SU-DHL-6 (cell line): ENCODE data around the gene NDUFB10.

Experiments
- CTCF ChIP-seq: fragments of 200-600 bp; sonication (generic); IDR thresholded peaks from one replicate; pipeline ENCODE4 v1.5.1; 2017; ENCODE audit warnings: antibody characterized with exemption, mild to moderate bottlenecking, low read length, moderate library complexity; ENCODE audit not compliant: insufficient read depth, poor library complexity, severe bottlenecking
- EZH2phosphoT487 ChIP-seq: fragments of 200-600 bp; sonication (generic), shearing (Covaris generic); conservative IDR thresholded peaks from 2 replicates; pipeline ENCODE4 v1.6.1; 2018; ENCODE audit warnings: mild to moderate bottlenecking, antibody characterized with exemption, low read length, moderate library complexity, mixed read lengths

- TF ChIP-seq CTCF (no peak), EZH2phosphoT487 (no peak)
These were observed 40.7 kb downstream of the NDUFB10 start for GRCh38 chr16:1999866-2000514.
